GM12892 (cell line): ENCODE data around the gene INPP5A.

Source experiments
- POLR2A ChIP-seq: IDR thresholded peaks from 2 replicates; pipeline ENCODE4 v1.6.1; 2011; ENCODE audit warnings: low read depth, low read length, control low read depth
- POLR2AphosphoS5 ChIP-seq: IDR thresholded peaks from 2 replicates; pipeline ENCODE4 v1.6.1; 2011; ENCODE audit warnings: low read depth, low read length, control low read depth
- TAF1 ChIP-seq: IDR thresholded peaks from 2 replicates; pipeline ENCODE4 v1.6.1; 2011; ENCODE audit warnings: low read depth, mild to moderate bottlenecking, control low read depth, low read length, borderline replicate concordance

GRCh38 chr10:132496360-132497062 lies 41.1 kb upstream of the INPP5A start:
- TF ChIP-seq POLR2A: no peak
- TF ChIP-seq POLR2AphosphoS5: no peak
- TF ChIP-seq TAF1: no peak
